K562 (cell line): ENCODE data around the gene ILKAP.

Experiments
- ATF1 ChIP-seq, 2 experiments: fragments of 450-650 bp in 1 of 2; IDR thresholded peaks; 2 replicates each; pipeline ENCODE4 v1.6.1; 2016; ENCODE audit warnings: missing compliant biosample characterization in 1 of 2, missing genetic modification characterization in 1 of 2
- CBX2 ChIP-seq: fragments of 200-600 bp; sonication (generic); IDR thresholded peaks from one replicate; pipeline ENCODE4 v1.6.1; 2012; ENCODE audit warnings: mild to moderate bottlenecking, low read length, inconsistent platforms; ENCODE audit not compliant: insufficient read depth, poor library complexity, severe bottlenecking
- CHCHD3 ChIP-seq: fragments of 250-450 bp; sonication (Bioruptor Pico); IDR thresholded peaks from 2 replicates; pipeline ENCODE4 v2.1.2; 2022; ENCODE audit warnings: mild to moderate bottlenecking
- CTCF ChIP-seq, 3 experiments: IDR thresholded peaks in 2 of 3; conservative IDR thresholded peaks in 1 of 3; 2 replicates each; pipeline ENCODE4 v1.5.1; 2011 to 2012; ENCODE audit warnings: low read length in 3 of 3, mild to moderate bottlenecking in 3 of 3, control low read depth in 2 of 3, improper control_type of control experiment in 1 of 3, inconsistent platforms in 1 of 3, low read depth in 1 of 3, mixed read lengths in 1 of 3, moderate library complexity in 1 of 3; ENCODE audit not compliant: insufficient read depth in 2 of 3
- NCOA2 ChIP-seq, 2 experiments: fragments of 450-650 bp; IDR thresholded peaks; 2 replicates each; pipeline ENCODE4 v1.6.1; 2018; ENCODE audit warnings: mild to moderate bottlenecking in 2 of 2, moderate library complexity in 1 of 2; ENCODE audit not compliant: partially characterized antibody in 2 of 2
- NR1H2 ChIP-seq: sonication (generic); formaldehyde crosslinking; IDR thresholded peaks from 2 replicates; pipeline ENCODE4 v1.4.0; 2020; ENCODE audit warnings: mild to moderate bottlenecking, missing genetic modification reagents
- POLR2A ChIP-seq: fragments of 450-650 bp; conservative IDR thresholded peaks from 2 replicates; pipeline ENCODE4 v1.6.1; 2016
- RAD21 ChIP-seq, 2 experiments: fragments of 250-450 bp in 1 of 2; fragments of 450-650 bp in 1 of 2; sonication (Bioruptor Pico) in 1 of 2; formaldehyde crosslinking in 1 of 2; IDR thresholded peaks in 1 of 2; conservative IDR thresholded peaks in 1 of 2; 2 replicates each; pipeline versions ENCODE4 v1.4.0 to v1.8.0; 2020 to 2022; ENCODE audit warnings: mild to moderate bottlenecking in 2 of 2, moderate library complexity in 1 of 2
- SMC3 ChIP-seq: conservative IDR thresholded peaks from 2 replicates; pipeline ENCODE4 v1.6.1; 2011; ENCODE audit warnings: low read depth, low read length, improper control_type of control experiment; ENCODE audit not compliant: insufficient read depth
- SP1 ChIP-seq: sonication (generic); formaldehyde crosslinking; IDR thresholded peaks from 2 replicates; pipeline ENCODE4 v1.8.1; 2022; ENCODE audit warnings: mild to moderate bottlenecking, missing genetic modification reagents
- TFE3 ChIP-seq: fragments of 450-650 bp; formaldehyde crosslinking; IDR thresholded peaks from 2 replicates; pipeline ENCODE4 v1.4.0; 2020; ENCODE audit warnings: mild to moderate bottlenecking, mixed read lengths
- YBX1 ChIP-seq: fragments of 450-650 bp; IDR thresholded peaks from 2 replicates; pipeline ENCODE4 v1.7.1; 2016; ENCODE audit warnings: mild to moderate bottlenecking
- ZNF668 ChIP-seq: fragments of 250-450 bp; sonication (Bioruptor Pico); IDR thresholded peaks from 2 replicates; pipeline ENCODE4 v1.8.0; 2022; ENCODE audit warnings: mild to moderate bottlenecking, inconsistent platforms

- TF ChIP-seq SMC3 (no peak), ZNF668 (no peak), POLR2A (no peak), NCOA2 (IDR thresholded peaks at IDR 0.05; ENCODE audit: partially characterized antibody in 2 of 2) (no peak), SP1 (CRISPR knock-in tag) (no peak), TFE3 (CRISPR knock-in tag) (no peak), YBX1 (no peak), RAD21 (CRISPR knock-in tag; conservative IDR thresholded peaks at IDR 0.05 in 1 of 2, IDR thresholded peaks at IDR 0.05 in 1 of 2) (no peak), CHCHD3 (no peak), CTCF (IDR thresholded peaks at IDR 0.05 in 2 of 3, conservative IDR thresholded peaks at IDR 0.05 in 1 of 3; ENCODE audit: insufficient read depth in 2 of 3, low read depth in 1 of 3, low read length in 3 of 3) (no peak), CBX2 (no peak), NR1H2 (CRISPR knock-in tag) (no peak), ATF1 (CRISPR knock-in tag; IDR thresholded peaks at IDR 0.05) (no peak), ATF1 (tag; IDR thresholded peaks at IDR 0.05) (no peak)
These were observed 60.9 kb downstream of the ILKAP start for GRCh38 chr2:238142382-238143205.
